ENCODE measurements around the gene HOXB3.

Gene HOXB3

DNA sequence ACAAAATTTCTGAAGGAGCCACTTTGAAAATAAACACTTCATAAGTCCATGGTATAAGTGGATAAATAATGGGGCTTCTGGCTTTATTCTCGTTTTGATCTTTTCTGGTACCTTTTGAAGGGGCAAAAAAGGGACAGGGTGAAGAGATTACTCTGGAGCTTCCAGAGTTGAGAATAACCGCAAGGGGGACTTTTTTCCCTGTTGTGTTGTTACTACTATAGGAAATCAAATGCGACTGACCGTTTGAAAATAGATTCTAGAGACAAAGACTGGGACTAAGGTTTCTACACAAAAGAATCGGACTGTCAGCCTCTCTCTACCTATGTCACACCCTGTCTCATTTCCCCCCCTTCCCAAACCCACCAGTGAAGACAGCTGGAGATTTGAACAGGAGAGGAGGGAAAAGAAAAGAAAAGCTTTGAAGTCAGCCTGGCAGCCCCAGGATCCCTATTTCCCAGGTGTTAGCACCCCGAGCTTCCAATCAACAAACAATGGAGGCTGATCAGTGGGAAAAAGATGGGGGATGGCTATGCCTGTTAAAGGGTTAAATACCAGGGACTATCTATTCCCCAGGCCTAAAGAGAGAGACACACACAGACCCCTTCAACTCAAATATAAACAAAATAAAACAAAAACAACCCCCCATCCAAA lies 20.2 kb downstream of the HOXB3 start:
- no peak for DNase-seq (ENCODE audit: low read depth, low spot score)

DNA sequence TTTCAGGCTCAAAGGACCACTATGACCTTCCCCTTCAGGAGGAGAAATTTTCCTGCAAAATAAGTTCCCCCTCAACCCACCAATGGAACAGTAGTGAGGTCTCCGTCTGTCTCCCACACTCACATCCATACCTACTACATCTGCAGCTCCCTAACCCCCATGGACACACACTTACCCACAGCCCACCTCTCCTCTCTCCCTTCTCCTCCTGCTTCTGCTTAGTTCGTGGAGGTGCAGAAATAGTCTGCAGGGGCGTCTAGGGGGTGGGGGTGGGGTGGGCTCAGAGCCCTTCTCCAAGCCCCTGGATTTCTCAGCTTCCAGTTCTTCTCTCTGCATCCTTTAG lies 20.8 kb downstream of the HOXB3 start:
- DNase-seq (ENCODE audit: low read depth, low spot score): no peak

DNA sequence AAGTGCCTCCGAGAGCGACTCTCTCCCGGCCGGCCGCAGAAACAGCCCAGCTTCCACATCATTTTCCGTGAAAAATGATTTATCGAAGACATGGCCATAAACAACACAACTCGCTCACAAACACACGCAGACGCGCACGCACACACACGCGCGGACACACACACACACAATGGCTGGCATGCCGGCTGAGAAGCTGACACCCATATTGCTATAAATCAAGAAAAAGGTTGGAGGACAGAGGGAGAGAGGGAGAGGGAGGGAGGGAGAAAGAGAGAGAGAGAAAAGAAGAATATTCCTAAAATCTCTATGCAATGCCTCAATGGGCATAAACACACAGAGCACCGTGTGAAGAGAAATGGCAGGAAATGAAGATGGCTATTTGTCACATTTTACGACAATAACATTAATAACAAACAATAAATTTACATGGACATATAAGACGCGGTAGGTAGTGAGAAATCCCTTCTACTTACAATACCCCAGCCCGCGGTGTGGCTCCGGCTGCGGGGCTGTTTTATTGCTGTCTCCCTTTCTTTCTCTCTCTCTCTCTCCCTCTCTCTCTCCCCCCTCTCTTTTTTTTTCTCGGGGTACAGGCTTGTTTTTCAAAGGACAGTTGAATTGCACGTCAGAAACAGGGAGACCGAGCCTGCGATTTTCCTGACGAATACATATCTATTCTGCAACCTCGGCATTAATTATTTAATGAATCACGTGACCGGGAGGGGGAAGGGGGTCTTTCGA lies 21.4 kb downstream of the HOXB3 start:
- DNase-seq (ENCODE audit: low read depth, low spot score): no peak

- DNase-seq (ENCODE audit: low read depth, low spot score): no peak
Observed at GRCh38 chr17:48567646-48568354, 22.2 kb downstream of the HOXB3 start.

DNA sequence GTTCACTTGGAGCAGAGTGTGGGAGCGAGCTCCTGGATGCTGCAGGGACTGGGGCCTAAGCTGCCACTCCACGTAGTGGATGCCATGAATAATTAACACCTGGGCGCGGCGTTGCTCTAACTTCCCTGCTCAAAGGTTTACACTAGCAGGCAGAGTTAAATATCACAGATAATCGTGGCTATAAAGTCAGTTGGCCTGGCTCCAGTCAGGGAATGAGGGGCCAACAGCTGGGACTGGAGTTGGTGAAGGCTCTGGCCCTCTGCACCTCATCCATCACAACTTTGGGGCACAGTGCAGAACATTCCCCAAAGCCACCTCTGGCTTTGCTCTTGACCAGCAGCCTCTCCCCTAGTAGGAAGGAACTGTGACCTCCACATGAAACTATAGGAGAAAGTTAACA lies 22.8 kb downstream of the HOXB3 start:
- no peak for DNase-seq (ENCODE audit: low read depth, low spot score)

DNA sequence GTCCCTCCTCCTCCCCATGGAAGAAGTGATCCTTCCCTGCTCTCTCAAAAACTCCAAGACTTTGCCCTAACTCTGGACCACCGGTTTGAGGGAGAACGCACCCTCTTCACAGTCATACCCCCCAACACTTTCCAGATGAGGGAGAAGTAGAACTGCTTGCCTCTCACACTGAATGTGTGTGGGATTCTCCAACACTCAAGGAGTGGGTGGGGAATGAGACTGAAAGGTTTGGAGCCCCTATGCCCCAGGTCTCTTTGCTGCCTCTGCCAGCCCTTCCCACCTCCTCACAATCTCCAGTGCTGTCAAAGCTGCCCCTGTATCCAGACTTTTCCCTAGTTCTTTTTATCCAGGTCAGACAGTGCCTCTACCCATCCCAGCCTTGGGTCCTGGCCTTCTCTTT lies 23.3 kb downstream of the HOXB3 start:
- DNase-seq (ENCODE audit: low read depth, low spot score): no peak

DNA sequence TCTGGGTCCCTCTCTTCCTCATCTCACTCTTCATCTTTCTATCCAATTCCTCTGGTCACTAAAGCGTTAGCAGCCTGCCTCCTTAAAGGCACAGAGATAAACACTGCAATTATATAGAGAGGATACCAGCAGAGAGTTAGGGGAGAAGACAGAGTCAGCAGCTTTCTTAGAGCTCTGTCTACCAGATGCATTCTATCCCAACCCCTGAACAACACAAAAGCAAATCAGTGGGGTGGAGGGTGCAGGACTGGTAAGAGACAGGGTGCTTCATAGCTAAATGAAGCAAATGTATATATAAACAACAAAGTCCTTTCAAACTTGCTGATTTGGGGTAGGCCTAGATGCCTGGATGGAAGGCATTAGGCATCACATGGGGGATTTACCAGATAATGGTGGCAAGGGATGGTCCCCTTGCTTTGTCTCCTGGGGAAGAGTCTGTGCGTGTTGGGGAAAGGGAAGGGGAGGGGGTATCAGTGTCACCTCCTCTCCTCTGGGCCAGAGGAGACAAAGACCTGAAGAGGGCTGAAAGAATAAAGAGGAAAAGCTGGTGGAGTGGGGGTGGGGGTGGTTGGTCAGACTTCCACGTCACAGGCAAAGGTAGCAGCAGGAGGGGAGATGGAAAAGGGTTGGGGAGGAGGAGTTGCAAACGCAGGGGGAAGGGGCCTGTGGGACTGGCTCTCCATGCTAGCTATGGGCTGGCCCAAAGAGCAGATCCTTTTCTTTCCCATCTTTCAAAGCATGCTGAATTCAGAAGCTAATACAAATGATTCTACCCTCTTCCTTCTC lies 23.9 kb downstream of the HOXB3 start:
- no peak for DNase-seq (ENCODE audit: low read depth, low spot score)

DNA sequence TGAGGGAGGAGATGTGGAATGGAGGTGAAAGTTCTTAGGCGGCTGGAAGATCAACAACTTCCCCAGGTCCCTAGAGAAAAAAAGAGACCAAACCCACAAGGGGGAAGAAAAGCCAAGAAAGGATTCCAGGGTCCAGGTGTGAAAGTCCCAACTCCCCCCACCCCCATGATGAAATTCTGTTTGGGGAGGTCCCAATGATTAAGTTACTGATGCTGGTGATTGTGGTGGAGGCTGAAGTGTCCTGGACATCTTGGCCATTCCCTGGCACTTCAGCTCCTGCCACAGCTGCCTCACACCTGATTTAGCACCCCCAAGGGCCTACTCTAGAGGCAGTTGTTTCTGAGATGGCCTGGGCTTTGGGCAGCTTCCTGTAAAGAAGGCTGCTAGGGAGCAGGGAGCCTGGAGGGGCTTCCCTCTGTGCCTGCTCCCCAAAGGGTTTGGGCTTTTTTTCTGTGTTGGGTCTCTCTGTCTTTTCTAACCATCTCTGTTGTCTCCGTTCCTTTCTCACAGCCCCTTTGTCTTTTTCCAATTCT lies 25.0 kb downstream of the HOXB3 start:
- DNase-seq (ENCODE audit: low read depth, low spot score): no peak

DNA sequence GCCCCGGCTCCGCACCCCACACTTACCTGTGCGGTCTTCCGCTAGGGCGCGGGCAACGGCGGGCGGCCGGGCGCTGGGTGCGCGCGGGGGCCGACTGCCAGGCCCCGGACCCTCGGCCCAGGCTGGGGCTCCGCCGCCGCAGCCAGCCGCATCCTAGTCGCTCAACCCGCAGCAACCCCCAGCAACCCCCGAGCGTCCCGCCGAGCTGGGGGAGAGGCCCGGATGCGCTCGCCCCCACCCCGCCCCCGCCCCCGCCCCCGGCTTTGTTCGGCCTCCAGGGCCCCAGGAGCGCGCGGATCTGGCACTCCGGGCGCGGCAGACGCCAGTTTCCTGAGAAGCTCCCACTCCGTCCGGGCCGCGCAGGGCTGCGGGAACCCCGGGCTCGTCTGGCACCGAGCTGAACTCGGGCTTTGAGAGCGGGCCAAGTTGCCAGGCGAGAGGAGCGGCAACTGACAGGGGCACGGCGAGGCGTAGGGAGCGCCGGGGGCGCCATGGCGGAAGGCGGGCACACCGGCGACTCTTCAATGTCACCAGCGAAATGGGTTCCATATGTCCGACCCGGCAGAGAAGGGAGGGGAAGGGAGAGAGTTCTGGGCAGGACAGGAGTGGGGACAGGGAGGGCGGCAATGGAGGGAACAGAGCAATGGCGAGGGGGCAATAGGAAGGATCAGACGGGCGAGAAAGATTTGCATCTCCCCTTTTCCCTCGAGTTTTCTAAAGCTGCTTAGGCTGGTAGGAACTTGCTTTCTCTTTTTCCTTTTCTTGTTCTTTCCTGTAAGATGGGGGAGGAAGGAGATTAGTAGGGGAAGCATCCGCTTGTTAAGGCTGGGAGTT lies 25.6 kb downstream of the HOXB3 start:
- no peak for DNase-seq (ENCODE audit: low read depth, low spot score)

GRCh38 chr17:48563867-48564187 lies 26.2 kb downstream of the HOXB3 start:
- DNase-seq (ENCODE audit: low read depth, low spot score): no peak

- DNase-seq (ENCODE audit: low read depth, low spot score): no peak
Observed at GRCh38 chr17:48563385-48563838, 26.6 kb downstream of the HOXB3 start.

- no peak for DNase-seq (ENCODE audit: low read depth, low spot score)
Observed at GRCh38 chr17:48562934-48563333, 27.1 kb downstream of the HOXB3 start.

GRCh38 chr17:48561884-48562810 lies 27.9 kb downstream of the HOXB3 start:
- DNase-seq (ENCODE audit: low read depth, low spot score): no peak

DNA sequence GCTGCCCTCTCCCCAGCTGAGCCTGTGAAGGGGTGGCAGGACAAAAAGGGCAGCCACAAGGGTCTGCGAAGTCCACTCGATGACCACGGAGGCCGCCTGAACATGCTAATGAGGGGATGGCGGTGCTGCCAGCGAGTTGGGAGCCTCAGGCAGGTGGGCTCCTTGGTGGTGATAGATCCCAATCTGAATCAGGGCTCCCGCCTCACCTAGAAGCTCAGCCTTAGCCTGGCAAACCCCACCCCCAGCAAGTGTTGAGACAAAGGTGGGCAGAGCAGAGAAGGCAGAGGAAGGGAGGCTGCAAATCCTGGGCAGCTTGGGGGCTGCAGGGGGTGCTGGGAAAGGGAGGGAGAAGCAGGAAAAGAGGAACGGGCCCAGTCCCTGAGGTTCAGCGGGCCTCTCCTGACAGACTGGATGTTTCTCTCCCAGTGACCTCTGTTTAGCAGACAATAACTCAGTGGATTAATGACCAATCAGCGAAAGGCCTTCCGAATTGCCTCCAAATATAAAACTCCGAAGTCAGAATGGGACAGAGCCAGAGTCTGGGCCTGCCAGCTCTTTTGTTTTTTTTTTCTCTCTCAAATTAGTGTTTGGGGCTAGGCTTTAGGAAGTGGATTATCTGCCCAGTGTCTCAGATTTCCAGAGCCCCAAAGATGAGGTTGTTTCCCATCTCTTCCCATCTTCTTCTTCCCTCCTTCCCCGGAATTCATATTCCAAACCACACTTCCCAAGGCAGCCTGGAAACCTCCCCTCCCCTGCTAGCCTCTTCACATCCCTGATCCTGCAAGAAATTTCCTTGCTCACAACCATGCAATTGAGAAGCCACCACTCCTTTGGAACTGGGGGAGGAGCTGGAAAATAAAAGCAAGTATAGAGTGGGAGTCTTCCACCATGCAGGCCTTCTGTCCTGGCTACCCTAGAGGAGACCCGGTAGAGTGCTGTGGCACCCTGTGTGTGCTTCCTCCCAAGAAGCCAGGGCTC lies 29.9 kb downstream of the HOXB3 start:
- DNase-seq (ENCODE audit: low read depth, low spot score): no peak

DNA sequence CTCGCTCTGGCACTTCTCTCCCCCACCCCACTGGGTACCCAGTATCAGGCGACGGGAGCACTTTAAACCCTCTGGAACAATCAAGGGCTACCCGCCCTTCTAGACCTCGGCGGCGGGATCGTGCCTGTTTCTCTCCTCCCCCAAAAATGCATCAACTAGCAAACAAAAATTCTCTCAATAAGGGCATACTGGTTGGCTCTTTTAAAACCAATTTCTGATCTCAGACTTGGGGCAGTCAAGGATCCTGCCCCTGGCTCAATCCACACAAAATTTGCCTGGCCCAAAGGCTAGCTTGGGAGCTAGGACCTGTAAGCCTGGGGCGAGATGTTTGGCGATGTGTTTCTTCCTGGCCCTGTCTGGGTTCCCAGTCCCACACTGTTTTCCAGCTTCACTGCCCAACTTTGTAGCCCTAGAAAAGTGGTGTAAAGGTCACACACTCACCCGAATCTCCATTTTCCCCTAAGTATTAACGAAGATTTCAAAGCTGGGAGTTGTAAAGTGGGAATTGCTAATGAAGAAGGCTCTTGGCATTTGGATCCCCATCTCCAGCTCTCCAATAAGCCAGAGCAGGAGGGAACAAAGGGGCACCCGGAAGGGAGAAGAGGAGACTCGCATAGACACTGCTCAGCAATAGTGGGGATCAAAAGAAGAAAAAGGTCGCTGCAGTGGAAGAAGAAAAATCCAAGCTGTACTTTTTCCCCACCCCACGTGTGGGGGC lies 30.8 kb downstream of the HOXB3 start:
- no peak for DNase-seq (ENCODE audit: low read depth, low spot score)

DNA sequence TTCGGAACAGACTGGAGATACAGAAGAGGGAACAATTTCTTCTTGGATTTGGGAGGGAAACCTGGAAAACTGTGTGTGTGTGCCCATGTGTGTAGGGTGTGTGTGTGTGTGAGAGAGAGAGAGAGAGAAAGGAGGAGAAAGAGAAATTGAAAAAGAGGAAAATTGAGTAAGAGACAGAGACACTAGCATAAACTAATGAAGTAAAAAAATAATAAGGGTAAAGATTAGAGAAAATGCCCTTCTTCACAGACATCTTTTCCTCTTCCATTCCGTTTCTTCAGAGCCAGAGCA lies 31.3 kb downstream of the HOXB3 start:
- no peak for DNase-seq (ENCODE audit: low read depth, low spot score)

GRCh38 chr17:48558057-48558830 lies 31.8 kb downstream of the HOXB3 start:
- DNase-seq (ENCODE audit: low read depth, low spot score): no peak

Data from iPS DF 19.7 (cell line).